Liver (tissue), 3 donors: Measurements from ENCODE around the gene C8G.

Source experiments
- CTCF ChIP-seq: fragments of 150-350 bp; IDR thresholded peaks from 2 replicates; pipeline ENCODE4 v1.5.1; 2017; ENCODE audit warnings: improper control_type of control experiment, low read depth, low read length; ENCODE audit not compliant: missing input control
- EGR1 ChIP-seq, 2 donors: IDR thresholded peaks; 2 replicates each; pipeline ENCODE4 v1.6.1; 2016 to 2018; ENCODE audit warnings: antibody characterized with exemption in 2 of 2, low read depth in 2 of 2
- FOXA1 ChIP-seq: IDR thresholded peaks from 2 replicates; pipeline ENCODE4 v1.6.1; 2016; ENCODE audit warnings: antibody characterized with exemption
- GABPA ChIP-seq, 2 donors: IDR thresholded peaks in 1 of 2; conservative IDR thresholded peaks in 1 of 2; 2 replicates each; pipeline ENCODE4 v1.6.1; 2016; ENCODE audit warnings: antibody characterized with exemption in 2 of 2, mild to moderate bottlenecking in 1 of 2, moderate library complexity in 1 of 2
- JUND ChIP-seq, 2 donors: IDR thresholded peaks; 2 replicates each; pipeline ENCODE4 v1.6.1; 2016; ENCODE audit warnings: antibody characterized with exemption in 2 of 2
- MAX ChIP-seq: IDR thresholded peaks from 2 replicates; pipeline ENCODE4 v1.6.1; 2016; ENCODE audit warnings: antibody characterized with exemption
- RAD21 ChIP-seq, 2 donors: IDR thresholded peaks; 2 replicates each; pipeline ENCODE4 v1.6.1; 2016; ENCODE audit warnings: antibody characterized with exemption in 2 of 2, mild to moderate bottlenecking in 2 of 2
- REST ChIP-seq: IDR thresholded peaks from 2 replicates; pipeline ENCODE4 v1.6.1; 2016; ENCODE audit warnings: antibody characterized with exemption, mild to moderate bottlenecking
- TAF1 ChIP-seq: conservative IDR thresholded peaks from 2 replicates; pipeline ENCODE4 v1.6.1; 2016; ENCODE audit warnings: antibody characterized with exemption, mild to moderate bottlenecking
- donor health status: healthy.
- donor health status: healthy.

GRCh38 chr9:136915632-136916329, 29.3 kb upstream of the C8G start:
- TF ChIP-seq REST, result no peak
- TF ChIP-seq CTCF, result no peak
- no peak for TF ChIP-seq FOXA1
- no peak for TF ChIP-seq GABPA (IDR thresholded peaks at IDR 0.05 in 1 of 2, conservative IDR thresholded peaks at IDR 0.05 in 1 of 2)
- TF ChIP-seq EGR1 (IDR thresholded peaks at IDR 0.05; ENCODE audit: low read depth in 2 of 2), result no peak
- no peak for TF ChIP-seq JUND (IDR thresholded peaks at IDR 0.05)
- TF ChIP-seq MAX, result no peak
- TF ChIP-seq RAD21 (IDR thresholded peaks at IDR 0.05), result no peak
- no peak for TF ChIP-seq TAF1
